ENCODE data around the gene LRPPRC. TPM values are rescaled to one million over a fixed set of nuclear protein-coding genes. Genes with fewer than 3 reads are reported as not detected.

Gene LRPPRC
- total RNA-seq, 4 donors from 2014 or later, result 35.7 to 65.0 (median 53.2) TPM

DNA sequence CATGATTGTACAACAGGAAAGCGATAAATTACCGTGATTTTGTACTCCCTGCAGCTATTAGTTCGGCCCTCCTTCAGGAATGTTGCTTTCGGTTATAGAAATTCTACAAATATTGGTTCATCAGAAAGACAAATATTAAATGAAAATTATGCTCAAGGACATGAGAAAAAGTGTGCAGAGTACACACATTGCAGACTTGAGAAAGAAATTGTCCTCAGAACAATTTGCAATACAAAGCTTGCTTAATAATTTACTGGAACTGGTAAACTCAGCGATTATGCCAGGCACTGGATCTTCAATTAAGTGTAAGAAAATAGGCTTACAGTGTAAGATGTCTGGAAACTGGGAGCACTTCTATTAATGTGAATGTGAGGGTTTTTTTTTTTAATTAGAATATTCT, 111.1 kb downstream of the LRPPRC start:
- DNase-seq, result no peak
- Histone ChIP-seq H3K36me3 (peaks cover 0 to 46% (median 5%) of the 10 kb centered on the region in 3 donors), H3K27ac (no peak overlapping the region), H3K27me3 (no peaks in the 10 kb centered on the region), H3K4me1 (peaks cover 0 to 15% (median 0%) of the 10 kb centered on the region in 3 donors), H3K4me3 (no peak overlapping the region), H3K9me3 (no peaks in the 10 kb centered on the region)
- TF ChIP-seq, protein P1, sequence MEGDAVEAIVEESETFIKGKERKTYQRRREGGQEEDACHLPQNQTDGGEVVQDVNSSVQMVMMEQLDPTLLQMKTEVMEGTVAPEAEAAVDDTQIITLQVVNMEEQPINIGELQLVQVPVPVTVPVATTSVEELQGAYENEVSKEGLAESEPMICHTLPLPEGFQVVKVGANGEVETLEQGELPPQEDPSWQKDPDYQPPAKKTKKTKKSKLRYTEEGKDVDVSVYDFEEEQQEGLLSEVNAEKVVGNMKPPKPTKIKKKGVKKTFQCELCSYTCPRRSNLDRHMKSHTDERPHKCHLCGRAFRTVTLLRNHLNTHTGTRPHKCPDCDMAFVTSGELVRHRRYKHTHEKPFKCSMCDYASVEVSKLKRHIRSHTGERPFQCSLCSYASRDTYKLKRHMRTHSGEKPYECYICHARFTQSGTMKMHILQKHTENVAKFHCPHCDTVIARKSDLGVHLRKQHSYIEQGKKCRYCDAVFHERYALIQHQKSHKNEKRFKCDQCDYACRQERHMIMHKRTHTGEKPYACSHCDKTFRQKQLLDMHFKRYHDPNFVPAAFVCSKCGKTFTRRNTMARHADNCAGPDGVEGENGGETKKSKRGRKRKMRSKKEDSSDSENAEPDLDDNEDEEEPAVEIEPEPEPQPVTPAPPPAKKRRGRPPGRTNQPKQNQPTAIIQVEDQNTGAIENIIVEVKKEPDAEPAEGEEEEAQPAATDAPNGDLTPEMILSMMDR (IDR thresholded peaks at IDR 0.05), result no peak
- no peak for TF ChIP-seq POLR2A (IDR thresholded peaks at IDR 0.05)
- intact Hi-C loops (cut with DNase I), result no loop called here
- 81 to 87% methylated on average over 5 of the region's 5 CpGs for WGBS, 2 donors

DNA sequence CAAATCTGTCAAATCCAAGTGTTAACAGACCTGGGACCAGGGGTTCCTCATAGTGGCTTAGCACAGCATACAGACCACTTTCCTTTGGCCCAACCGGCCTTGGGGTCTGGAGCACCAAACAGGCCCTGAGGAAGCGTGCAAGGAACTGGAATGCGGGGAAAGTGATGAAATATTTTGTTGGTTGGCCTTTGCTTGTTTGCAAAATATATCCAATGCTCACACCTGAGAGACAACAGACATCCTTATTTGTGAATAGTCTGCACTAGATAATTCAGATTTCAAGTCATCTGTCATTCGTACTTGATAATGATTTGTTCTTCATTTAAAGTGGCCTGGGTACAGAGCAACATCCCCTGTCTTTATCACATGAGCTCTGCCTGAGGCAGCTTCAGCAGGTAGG, 113.5 kb downstream of the LRPPRC start:
- H3K4me1 ChIP-seq, result peaks cover 0 to 20% (median 3%) of the 10 kb centered on the region in 3 donors
- no peak for DNase-seq
- no peak overlapping the region for H3K27ac ChIP-seq
- 68 to 76% methylated on average over 4 of the region's 4 CpGs for WGBS, 2 donors
- H3K27me3 ChIP-seq, result peaks cover 0 to 4% (median 0%) of the 10 kb centered on the region in 4 donors
- intact Hi-C loops (cut with DNase I), result no loop called here
- TF ChIP-seq, protein P1 (IDR thresholded peaks at IDR 0.05), result no peak
- no peak for TF ChIP-seq POLR2A (IDR thresholded peaks at IDR 0.05)
- no peak overlapping the region for H3K4me3 ChIP-seq
- no peaks in the 10 kb centered on the region for H3K9me3 ChIP-seq
- peaks cover 0 to 22% (median 0%) of the 10 kb centered on the region in 3 donors for H3K36me3 ChIP-seq

DNA sequence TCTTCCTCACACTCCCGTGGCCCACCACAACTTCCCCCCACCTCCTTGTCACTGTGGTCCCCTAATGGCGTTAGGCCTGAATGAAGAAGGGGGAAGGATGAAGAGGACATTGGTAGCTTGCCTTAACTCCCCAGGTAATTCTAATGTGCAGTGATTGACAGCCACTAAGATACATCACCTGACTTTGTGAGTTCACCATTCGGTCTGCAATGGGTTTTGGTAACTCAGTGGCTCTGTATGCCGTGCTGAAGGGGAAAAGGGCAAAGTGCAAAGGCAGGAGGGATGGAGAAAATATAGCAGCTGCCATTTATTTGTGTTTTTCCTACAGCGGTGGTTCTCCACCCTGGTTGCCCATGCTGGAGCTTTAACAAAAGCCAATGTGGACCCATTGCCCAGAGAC, 114.8 kb downstream of the LRPPRC start:
- intact Hi-C loops (cut with DNase I), result no loop called here
- 72 to 88% methylated on average over 3 to 4 of the region's 5 CpGs for WGBS, 2 donors
- no peak for DNase-seq
- Histone ChIP-seq H3K4me3 (no peak overlapping the region), H3K36me3 (peaks cover 0 to 9% (median 0%) of the 10 kb centered on the region in 3 donors), H3K27me3 (peaks cover 0 to 17% (median 0%) of the 10 kb centered on the region in 4 donors), H3K4me1 (peaks cover 0 to 20% (median 3%) of the 10 kb centered on the region in 3 donors), H3K27ac (no peak overlapping the region), H3K9me3 (no peaks in the 10 kb centered on the region)
- TF ChIP-seq, protein P1 (IDR thresholded peaks at IDR 0.05), result no peak
- no peak for TF ChIP-seq POLR2A (IDR thresholded peaks at IDR 0.05)

DNA sequence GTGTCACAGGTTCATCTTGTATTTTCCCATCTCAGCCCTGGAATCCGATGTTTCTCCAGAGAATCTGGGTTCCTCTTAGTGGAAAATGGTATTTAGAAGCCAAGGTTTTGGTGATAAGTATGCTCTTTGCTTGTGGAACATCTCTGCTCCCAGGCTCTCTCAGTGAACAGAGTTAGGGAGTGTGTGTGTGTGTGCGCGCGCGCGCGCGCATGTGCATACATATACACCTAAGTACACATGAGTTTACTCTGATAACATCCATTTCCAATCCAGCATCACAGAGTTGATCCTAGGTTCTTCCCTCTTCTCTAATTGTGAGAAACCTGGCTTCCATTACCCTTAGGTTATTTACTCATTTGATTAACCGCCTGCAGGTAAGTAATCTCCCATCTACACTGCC, 115.3 kb downstream of the LRPPRC start:
- no peak overlapping the region for H3K27ac ChIP-seq
- intact Hi-C loops (cut with DNase I), result no loop called here
- H3K4me1 ChIP-seq, result peaks cover 0 to 20% (median 3%) of the 10 kb centered on the region in 3 donors
- peaks cover 0 to 20% (median 0%) of the 10 kb centered on the region in 4 donors for H3K27me3 ChIP-seq
- H3K4me3 ChIP-seq, result no peak overlapping the region
- H3K36me3 ChIP-seq, result peaks cover 0 to 5% (median 0%) of the 10 kb centered on the region in 3 donors
- DNase-seq, result no peak
- TF ChIP-seq POLR2A (IDR thresholded peaks at IDR 0.05), result no peak
- TF ChIP-seq, protein P1 (IDR thresholded peaks at IDR 0.05), result no peak
- 86 to 89% methylated on average over 8 to 9 of the region's 9 CpGs for WGBS, 2 donors
- H3K9me3 ChIP-seq, result no peaks in the 10 kb centered on the region

DNA sequence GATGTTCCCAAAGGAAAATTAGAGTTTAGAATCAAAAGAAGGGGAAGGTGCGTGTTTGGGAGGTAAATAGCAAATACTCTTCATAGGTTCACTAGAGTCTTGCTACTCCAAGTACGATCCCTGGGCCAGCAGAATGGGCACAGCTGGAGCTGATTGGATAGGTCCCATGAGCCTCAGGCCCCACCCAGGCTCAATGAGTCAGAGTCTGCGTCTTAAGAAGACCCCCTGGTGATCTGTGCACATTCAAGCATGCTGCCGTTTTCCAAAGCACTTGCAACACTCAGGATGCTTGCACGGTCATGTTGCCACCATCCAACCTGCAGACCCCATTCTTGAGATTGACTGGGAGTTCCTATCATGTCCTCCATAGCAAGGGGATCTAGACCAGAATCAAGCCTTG, 116.5 kb downstream of the LRPPRC start:
- peaks cover 0 to 20% (median 3%) of the 10 kb centered on the region in 3 donors for H3K4me1 ChIP-seq
- no peak overlapping the region for H3K4me3 ChIP-seq
- intact Hi-C loops (cut with DNase I), result no loop called here
- H3K27ac ChIP-seq, result no peak overlapping the region
- H3K9me3 ChIP-seq, result no peaks in the 10 kb centered on the region
- H3K27me3 ChIP-seq, result peaks cover 0 to 32% (median 0%) of the 10 kb centered on the region in 4 donors
- TF ChIP-seq, protein P1 (IDR thresholded peaks at IDR 0.05), result no peak
- no peak for TF ChIP-seq POLR2A (IDR thresholded peaks at IDR 0.05)
- WGBS, 2 donors, result 59 to 82% methylated on average over 4 to 5 of the region's 5 CpGs
- no peak for DNase-seq
- H3K36me3 ChIP-seq, result no peaks in the 10 kb centered on the region
